Ovary (tissue), 9 donors: Measurements from ENCODE around the gene BRD4. TPM values are rescaled to one million over a fixed set of nuclear protein-coding genes. Genes with fewer than 3 reads are reported as not detected.

Experiments
- DNase-seq, 5 donors: peaks; one replicate each; pipeline ENCODE4 v3.0.0-alpha.2; 2019 to 2020
- H3K27ac ChIP-seq, 2 donors: fragments of 200-600 bp; one replicate each; pipeline versions ENCODE4 v1.5.1 to v1.8.0; 2019 to 2022
- H3K27me3 ChIP-seq: fragments of 200-600 bp; one replicate; pipeline ENCODE4 v1.8.0; 2022
- H3K36me3 ChIP-seq: fragments of 200-600 bp; sonication (generic); one replicate; pipeline ENCODE4 v1.5.1; 2019
- H3K4me1 ChIP-seq: one replicate; pipeline ENCODE4 v1.8.1; 2013; ENCODE audit warnings: mild to moderate bottlenecking, moderate library complexity; ENCODE audit not compliant: insufficient read depth
- H3K4me3 ChIP-seq: fragments of 200-600 bp; sonication (generic); one replicate; pipeline ENCODE4 v1.5.1; 2017
- H3K9me3 ChIP-seq, 2 donors: fragments of 200-600 bp in 1 of 2; sonication (generic) in 1 of 2; one replicate each; pipeline versions ENCODE4 v1.5.1 to v1.8.1; 2013 to 2019; ENCODE audit warnings: mild to moderate bottlenecking in 1 of 2, moderate library complexity in 1 of 2
- CTCF ChIP-seq, 3 donors: fragments of 450-650 bp in 2 of 3; fragments of 200-600 bp in 1 of 3; IDR thresholded peaks; one replicate each; pipeline versions ENCODE4 v1.5.1 to v1.8.0; 2016 to 2022; ENCODE audit warnings: antibody characterized with exemption in 3 of 3, mild to moderate bottlenecking in 1 of 3
- EP300 ChIP-seq: sonication (generic); formaldehyde crosslinking; IDR thresholded peaks from one replicate; pipeline ENCODE4 v1.6.1; 2017; ENCODE audit warnings: antibody characterized with exemption
- POLR2A ChIP-seq: fragments of 450-650 bp; IDR thresholded peaks from one replicate; pipeline ENCODE4 v1.6.1; 2017; ENCODE audit warnings: antibody characterized with exemption, mild to moderate bottlenecking, moderate library complexity
- WGBS, 3 donors: extraction: QIAGEN DNeasy Blood & Tissue Kit in 1 of 3; methylation state at CpG; one replicate each; pipeline versions ENCODE4 v1.1.5 to v1.1.7; 2013 to 2017; 5-methylcytosine and 5-hydroxymethylcytosine counted together
- intact Hi-C, 4 donors: fragments of 100-400 bp; cut with DNase I; formaldehyde crosslinking; loops; one replicate each; pipeline versions ENCODE4 v1.11.0 to v1.15.1; 2022 to 2023
- polyA plus RNA-seq, 2 donors: library from polyadenylated mRNA; stranded (reverse); fragments of 200-250 nt in 1 of 2; fragments of 350-450 nt in 1 of 2; fragmentation: Illumina TruSeq in 1 of 2; extraction: RNeasy Lipid Tissue Mini Kit (QIAGEN cat#74804) in 1 of 2; gene quantifications; one replicate each; pipeline ENCODE4 v1.2.3, GENCODE V29; 2013 to 2014
- total RNA-seq, 7 donors: library from RNA; depleted of rRNA in 2 of 7; stranded (reverse); fragments of >200 nt in 2 of 7; fragmentation: NEBNext Ultra II Directional in 3 of 7; extraction: Animal tissue kit (Norgen Biotek cat#: 25700) in 3 of 7; gene quantifications; one replicate each; pipeline versions ENCODE4 v1.1.0 to v1.2.4, GENCODE V29; 2016 to 2023
- donor health status: DM: no; HTN: no; CAD: no; lungs with moderate emphysema.
- donor health status: DM: no; HTN: no; CAD: no.
- donor health status: Bipolar disorder and iron deficiency.
- donor health status: DM: yes; HTN: yes; CAD: no.
- donor health status: DM: no; HTN: no; CAD: no.
- donor health status: DM: yes; HTN: yes; CAD: no.

Gene BRD4
- total and polyA plus RNA-seq, 9 donors: 19.6 to 127 (median 90.4) TPM

GRCh38 chr19:15251010-15251748 lies 81.2 kb downstream of the BRD4 start:
- Histone ChIP-seq H3K4me1 (peaks cover 44% of the 10 kb centered on the region), H3K27ac (peak overlapping the region; percentile 52 to 75), H3K9me3 (no peaks in the 10 kb centered on the region), H3K27me3 (no peaks in the 10 kb centered on the region), H3K36me3 (no peaks in the 10 kb centered on the region), H3K4me3 (peak overlapping the region; percentile 19)
- intact Hi-C loops: loop anchor here in 2 of 4 donors (5.0 to 10.0 kb wide), 5 partner anchors 54 to 174 kb away; no protein-coding TSS in a partner anchor
- 10 to 12% (median 10%) methylated on average over 23 to 24 of the region's 24 CpGs for WGBS, 3 donors
- TF ChIP-seq CTCF (IDR thresholded peaks at IDR 0.05) (no peak), POLR2A (no peak), EP300 (no peak)
- peak in 2 of 5 donors; percentile 37 to 50 for DNase-seq

- peaks cover 48% of the 10 kb centered on the region for H3K4me1 ChIP-seq
- H3K36me3 ChIP-seq: no peaks in the 10 kb centered on the region
- no peak overlapping the region for H3K4me3 ChIP-seq
- no peaks in the 10 kb centered on the region for H3K9me3 ChIP-seq
- WGBS, 3 donors: 7 to 19% (median 11%) methylated on average over 1 of the region's 1 CpG
- no peaks in the 10 kb centered on the region for H3K27me3 ChIP-seq
- DNase-seq: no peak
- TF ChIP-seq EP300 (no peak), CTCF (IDR thresholded peaks at IDR 0.05) (no peak), POLR2A (no peak)
- intact Hi-C loops: loop anchor here in 2 of 4 donors (5.0 to 10.0 kb wide), 5 partner anchors 53 to 174 kb away; no protein-coding TSS in a partner anchor
- peak overlapping the region; percentile 52 to 75 for H3K27ac ChIP-seq
These were observed 81.7 kb downstream of the BRD4 start for GRCh38 chr19:15250640-15250993.

GRCh38 chr19:15249972-15250639 lies 82.2 kb downstream of the BRD4 start:
- H3K27me3 ChIP-seq: no peaks in the 10 kb centered on the region
- H3K4me3 ChIP-seq: no peak overlapping the region
- intact Hi-C loops: loop anchor here in 2 of 4 donors (5.0 to 10.0 kb wide), 5 partner anchors 53 to 175 kb away; no protein-coding TSS in a partner anchor
- TF ChIP-seq CTCF (IDR thresholded peaks at IDR 0.05) (no peak), POLR2A (no peak), EP300 (no peak)
- H3K4me1 ChIP-seq: peaks cover 49% of the 10 kb centered on the region
- H3K36me3 ChIP-seq: no peaks in the 10 kb centered on the region
- WGBS, 3 donors: 3 to 5% (median 4%) methylated on average over 15 of the region's 15 CpGs
- no peaks in the 10 kb centered on the region for H3K9me3 ChIP-seq
- peak; percentile 52 to 77 (median 68) for DNase-seq
- peak overlapping the region; percentile 52 to 75 for H3K27ac ChIP-seq

- H3K4me3 ChIP-seq: no peak overlapping the region
- no peaks in the 10 kb centered on the region for H3K9me3 ChIP-seq
- H3K36me3 ChIP-seq: no peaks in the 10 kb centered on the region
These were observed 82.8 kb downstream of the BRD4 start for GRCh38 chr19:15249528-15249874.

More at GRCh38 chr19:15249528-15249874, 82.8 kb downstream of the BRD4 start:
- WGBS, 3 donors: 41 to 44% (median 43%) methylated on average over 6 of the region's 6 CpGs
- Histone ChIP-seq H3K27me3 (no peaks in the 10 kb centered on the region), H3K27ac (peak overlapping the region; percentile 52 to 75), H3K4me1 (peaks cover 49% of the 10 kb centered on the region)
- no peak for DNase-seq
- TF ChIP-seq CTCF (IDR thresholded peaks at IDR 0.05): no peak
- no peak for TF ChIP-seq POLR2A
- no peak for TF ChIP-seq EP300
- intact Hi-C loops: no loop called here
